Measurements from ENCODE around the gene LTO1.
"Not testable (repeated sequence)": the region's sequence is repeated elsewhere in the genome, so short reads cannot be mapped to it uniquely, and the experiment has no call there.

The LTO1 gene

DNA sequence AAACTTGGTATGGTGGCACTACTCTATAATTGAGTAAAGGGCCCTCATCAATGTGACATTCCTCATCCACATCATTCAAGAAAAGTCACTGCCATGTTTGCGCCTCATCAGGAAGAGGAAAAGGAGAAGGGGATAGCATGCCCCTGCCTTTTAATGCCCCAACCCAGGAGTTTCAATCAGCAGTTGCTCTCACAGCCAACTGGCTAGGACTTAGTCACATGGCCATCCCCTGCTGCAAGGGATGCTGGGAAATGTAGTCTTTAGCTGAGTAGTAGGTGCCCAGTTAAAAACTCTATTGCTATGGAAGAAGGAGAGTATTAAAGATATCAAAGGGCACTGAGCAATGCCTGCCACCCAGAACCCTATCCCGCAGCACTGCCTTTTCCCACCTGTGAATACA, 45.1 kb downstream of the LTO1 start:
- DNase-seq = no peak

DNA sequence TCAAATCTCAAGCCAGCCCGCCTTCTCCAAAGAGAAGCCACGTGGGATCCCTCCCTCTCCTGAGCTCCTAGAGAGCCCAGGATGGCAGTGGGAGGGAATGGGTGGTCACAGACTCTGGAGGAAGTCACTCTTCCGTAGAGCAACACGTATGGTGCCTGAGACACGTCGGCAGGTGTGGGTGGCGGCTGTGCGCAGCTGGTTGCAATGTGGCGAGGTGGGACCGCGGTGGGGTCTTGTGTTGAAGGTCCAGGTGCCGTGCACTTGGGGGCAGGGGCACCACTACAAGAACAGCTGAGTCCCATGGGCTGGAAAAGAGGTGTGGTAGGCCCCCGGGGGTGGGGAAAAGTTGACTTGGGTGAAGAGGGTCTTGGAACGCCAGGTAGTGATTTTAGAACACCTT, 47.6 kb downstream of the LTO1 start:
- no peak for DNase-seq

GRCh38 chr11:69625476-69625875, 49.7 kb downstream of the LTO1 start:
- no peak for DNase-seq

- no peak for DNase-seq
These were observed 50.9 kb downstream of the LTO1 start for GRCh38 chr11:69624293-69624692.

- not testable (repeated sequence) for DNase-seq
These were observed 53.0 kb downstream of the LTO1 start for GRCh38 chr11:69622097-69622681.

DNA sequence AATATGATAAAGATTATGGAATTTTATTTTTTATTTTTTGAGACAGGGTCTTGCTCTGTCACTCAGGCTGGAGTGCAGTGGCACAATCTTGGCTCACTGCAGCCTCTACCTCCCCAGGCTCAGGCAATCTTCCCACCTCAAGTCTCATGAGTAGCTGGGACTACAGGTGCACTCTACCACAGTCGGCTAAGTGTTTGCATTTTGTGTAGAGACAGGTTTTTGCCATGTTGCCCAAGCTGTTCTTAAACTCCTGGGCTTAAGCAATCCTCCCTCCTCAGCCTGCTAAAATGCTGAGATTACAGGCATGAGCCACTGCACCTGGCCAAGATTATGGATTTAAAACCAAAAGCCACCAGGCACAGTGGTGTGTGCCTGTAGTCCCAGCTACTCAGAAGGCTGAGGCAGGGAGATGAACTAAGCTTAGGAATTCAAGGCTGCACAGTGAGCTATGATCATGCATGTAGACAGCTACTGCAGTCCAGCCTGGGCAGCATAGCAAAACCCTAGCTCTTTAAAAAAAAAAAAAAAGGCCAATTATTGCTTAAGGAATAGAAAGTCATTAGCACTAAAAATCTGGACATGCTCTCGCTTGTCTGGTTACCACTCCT, 54.4 kb downstream of the LTO1 start:
- no peak for DNase-seq

- DNase-seq = no peak
These were observed 56.9 kb downstream of the LTO1 start for GRCh38 chr11:69618237-69618636.

DNA sequence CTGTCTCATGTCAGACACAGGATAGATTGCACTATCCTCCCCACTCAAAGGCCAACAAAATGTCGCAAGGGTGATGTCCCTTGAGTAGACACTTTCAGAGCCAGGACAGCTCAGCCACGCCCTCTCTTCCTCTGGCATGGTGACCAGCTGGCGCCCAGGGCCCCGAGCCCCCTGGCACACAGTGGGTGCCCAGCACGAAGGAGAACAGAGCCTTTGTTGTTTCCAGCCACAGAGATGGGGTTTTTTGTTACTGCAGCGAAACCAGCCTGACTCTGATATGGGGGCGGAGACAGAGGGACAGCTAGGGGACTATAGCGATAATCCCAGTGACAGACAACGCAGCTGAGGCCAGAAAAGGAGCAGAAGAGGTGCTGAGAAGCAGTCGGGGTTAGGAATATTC, 57.5 kb downstream of the LTO1 start:
- no peak for DNase-seq

DNA sequence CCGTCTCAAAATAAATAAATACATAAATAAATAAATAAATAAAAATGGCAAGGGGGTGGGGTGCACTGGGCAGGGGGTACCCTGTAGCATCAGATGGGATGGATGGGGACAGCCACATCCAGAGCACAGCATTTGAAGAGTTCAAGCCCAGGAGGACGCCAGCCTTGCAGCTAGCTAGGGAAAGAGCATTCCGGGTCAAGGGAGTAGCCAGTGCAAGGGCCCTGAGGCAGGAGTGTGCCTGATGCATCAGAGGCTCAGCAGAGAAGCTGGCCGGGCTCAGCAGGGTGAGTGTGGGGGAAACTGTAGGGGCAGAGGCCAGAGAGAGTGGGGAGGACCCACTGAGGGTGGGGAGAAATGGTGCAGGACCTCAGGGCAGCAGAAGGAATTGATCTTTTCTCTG, 57.9 kb downstream of the LTO1 start:
- no peak for DNase-seq
